WTC11 (cell line): ENCODE measurements around the gene PLCH2. TPM values are rescaled to one million over a fixed set of nuclear protein-coding genes. Genes with fewer than 3 reads are reported as not detected.

ENCODE experiments used
- ATAC-seq: fragments of 200-7000 bp; cut with Tn5 transposase; 2 replicates; pipeline ENCODE4 v1.10.0; 2021; ENCODE audit warnings: mild to moderate bottlenecking, moderate library complexity
- CTCF ChIA-PET: fragments of 300-600 bp; sonication (Branson Sonifier 250); formaldehyde crosslinking; loops from one replicate; lab custom pipeline; 2021; ENCODE audit warnings: antibody characterized with exemption; lab: Charles Lee
- POLR2A ChIA-PET: fragments of 350-600 bp; sonication (Branson Sonifier 250); formaldehyde crosslinking; loops from one replicate; lab custom pipeline; 2021; ENCODE audit warnings: antibody characterized with exemption; lab: Charles Lee
- DNase-seq: peaks from one replicate; pipeline ENCODE4 v3.0.0; 2021; ENCODE audit warnings: low spot score
- H3K27ac Mint-ChIP-seq: 2 replicates; pipeline ENCODE4 v1.8.0; 2021; ENCODE audit warnings: mixed read lengths
- H3K27me3 Mint-ChIP-seq: 2 replicates; pipeline ENCODE4 v1.8.0; 2021; ENCODE audit warnings: low read depth, mild to moderate bottlenecking, moderate library complexity, mixed read lengths
- H3K36me3 Mint-ChIP-seq: 2 replicates; pipeline ENCODE4 v1.8.0; 2021; ENCODE audit warnings: mixed read lengths
- H3K4me1 Mint-ChIP-seq: 2 replicates; pipeline ENCODE4 v1.8.0; 2022; ENCODE audit warnings: mixed read lengths
- H3K4me3 Mint-ChIP-seq: 2 replicates; pipeline ENCODE4 v1.8.0; 2021; ENCODE audit warnings: mild to moderate bottlenecking, moderate library complexity, mixed read lengths
- H3K9me3 Mint-ChIP-seq: 2 replicates; pipeline ENCODE4 v1.8.0; 2021; ENCODE audit warnings: mixed read lengths
- ATF1 ChIP-seq: sonication (generic); formaldehyde crosslinking; IDR thresholded peaks from 2 replicates; pipeline ENCODE4 v1.8.1; 2023; ENCODE audit warnings: mild to moderate bottlenecking, moderate library complexity, missing genetic modification reagents
- ESRRA ChIP-seq: sonication (generic); formaldehyde crosslinking; IDR thresholded peaks from 2 replicates; pipeline ENCODE4 v1.8.1; 2022; ENCODE audit warnings: mild to moderate bottlenecking, missing genetic modification reagents, borderline replicate concordance
- ETV6 ChIP-seq: sonication (generic); formaldehyde crosslinking; IDR thresholded peaks from 2 replicates; pipeline ENCODE4 v1.8.1; 2022; ENCODE audit warnings: mild to moderate bottlenecking, missing genetic modification reagents
- NFE2L1 ChIP-seq: sonication (generic); formaldehyde crosslinking; IDR thresholded peaks from 2 replicates; pipeline ENCODE4 v1.8.1; 2023; ENCODE audit warnings: missing genetic modification reagents
- NFYB ChIP-seq: sonication (generic); formaldehyde crosslinking; conservative IDR thresholded peaks from 2 replicates; pipeline ENCODE4 v1.8.0; 2022; ENCODE audit warnings: low read depth, missing genetic modification reagents
- SMAD3 ChIP-seq: sonication (generic); formaldehyde crosslinking; IDR thresholded peaks from 2 replicates; pipeline ENCODE4 v1.8.0; 2022; ENCODE audit warnings: missing genetic modification reagents, mild to moderate bottlenecking, borderline replicate concordance
- ZNF219 ChIP-seq: sonication (generic); formaldehyde crosslinking; IDR thresholded peaks from 2 replicates; pipeline ENCODE4 v1.8.0; 2023; ENCODE audit warnings: missing genetic modification reagents, mild to moderate bottlenecking, borderline replicate concordance
- ZNF232 ChIP-seq: sonication (generic); formaldehyde crosslinking; IDR thresholded peaks from 2 replicates; pipeline ENCODE4 v1.8.0; 2022; ENCODE audit warnings: mild to moderate bottlenecking, missing genetic modification reagents
- ZNF423 ChIP-seq: fragments of 250-450 bp; sonication (Bioruptor Pico); IDR thresholded peaks from 2 replicates; pipeline ENCODE4 v2.1.2; 2022; ENCODE audit warnings: mild to moderate bottlenecking, moderate library complexity
- total RNA-seq: library from RNA; stranded (reverse); gene quantifications from 3 replicates; pipeline ENCODE4 v1.2.3, GENCODE V29; 2021
- TF ChIP-seq, protein P1 (sequence below): fragments of 250-450 bp; sonication (Bioruptor Pico); IDR thresholded peaks from 2 replicates; pipeline ENCODE4 v1.9.0; 2021; ENCODE audit warnings: mild to moderate bottlenecking, borderline replicate concordance
- TF ChIP-seq, protein P2 (sequence below): sonication (generic); formaldehyde crosslinking; IDR thresholded peaks from 2 replicates; pipeline ENCODE4 v1.8.0; 2022; ENCODE audit warnings: mild to moderate bottlenecking, missing genetic modification reagents
- TF ChIP-seq, protein P3 (sequence below): sonication (generic); formaldehyde crosslinking; IDR thresholded peaks from 2 replicates; pipeline ENCODE4 v1.8.1; 2022; ENCODE audit warnings: missing genetic modification reagents, borderline replicate concordance
- TF ChIP-seq, protein P4 (sequence below): sonication (generic); formaldehyde crosslinking; IDR thresholded peaks from 2 replicates; pipeline ENCODE4 v1.8.0; 2023; ENCODE audit warnings: missing genetic modification reagents, mild to moderate bottlenecking, borderline replicate concordance
- TF ChIP-seq, protein P5 (sequence below): sonication (generic); formaldehyde crosslinking; IDR thresholded peaks from 2 replicates; pipeline ENCODE4 v1.8.1; 2022; ENCODE audit warnings: mild to moderate bottlenecking, missing genetic modification reagents, moderate library complexity, borderline replicate concordance

PLCH2 gene
- total RNA-seq, 1 experiment from 2014 or later = 0.17 TPM

DNA sequence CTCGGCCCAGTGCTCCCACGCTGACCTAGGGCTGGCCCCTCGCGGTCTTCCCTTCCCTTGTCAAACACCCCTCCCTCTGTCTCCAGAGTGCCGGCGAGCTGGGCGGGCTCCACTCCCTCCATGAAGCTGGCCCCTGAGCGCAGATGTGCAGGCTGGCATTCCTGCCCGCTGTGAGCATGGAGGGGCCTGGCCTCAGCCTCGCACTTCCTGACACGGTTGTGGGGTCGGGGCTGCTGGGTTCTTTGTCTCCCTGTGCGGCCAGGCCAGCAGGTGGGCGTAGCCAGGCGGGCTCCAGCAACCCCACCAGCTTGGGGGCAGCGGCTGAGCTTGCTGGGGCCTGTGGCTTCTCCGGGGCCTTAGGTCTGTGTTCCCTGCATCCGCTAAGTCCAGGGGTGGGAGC, 49.5 kb upstream of the PLCH2 start:
- TF ChIP-seq ESRRA (no peak), ZNF232 (CRISPR knock-in tag) (no peak), ATF1 (CRISPR knock-in tag) (no peak), SMAD3 (no peak), ZNF219 (CRISPR knock-in tag) (no peak), NFYB (no peak), ETV6 (no peak), ZNF423 (CRISPR knock-in tag) (no peak), NFE2L1 (no peak)
- TF ChIP-seq, protein P1, sequence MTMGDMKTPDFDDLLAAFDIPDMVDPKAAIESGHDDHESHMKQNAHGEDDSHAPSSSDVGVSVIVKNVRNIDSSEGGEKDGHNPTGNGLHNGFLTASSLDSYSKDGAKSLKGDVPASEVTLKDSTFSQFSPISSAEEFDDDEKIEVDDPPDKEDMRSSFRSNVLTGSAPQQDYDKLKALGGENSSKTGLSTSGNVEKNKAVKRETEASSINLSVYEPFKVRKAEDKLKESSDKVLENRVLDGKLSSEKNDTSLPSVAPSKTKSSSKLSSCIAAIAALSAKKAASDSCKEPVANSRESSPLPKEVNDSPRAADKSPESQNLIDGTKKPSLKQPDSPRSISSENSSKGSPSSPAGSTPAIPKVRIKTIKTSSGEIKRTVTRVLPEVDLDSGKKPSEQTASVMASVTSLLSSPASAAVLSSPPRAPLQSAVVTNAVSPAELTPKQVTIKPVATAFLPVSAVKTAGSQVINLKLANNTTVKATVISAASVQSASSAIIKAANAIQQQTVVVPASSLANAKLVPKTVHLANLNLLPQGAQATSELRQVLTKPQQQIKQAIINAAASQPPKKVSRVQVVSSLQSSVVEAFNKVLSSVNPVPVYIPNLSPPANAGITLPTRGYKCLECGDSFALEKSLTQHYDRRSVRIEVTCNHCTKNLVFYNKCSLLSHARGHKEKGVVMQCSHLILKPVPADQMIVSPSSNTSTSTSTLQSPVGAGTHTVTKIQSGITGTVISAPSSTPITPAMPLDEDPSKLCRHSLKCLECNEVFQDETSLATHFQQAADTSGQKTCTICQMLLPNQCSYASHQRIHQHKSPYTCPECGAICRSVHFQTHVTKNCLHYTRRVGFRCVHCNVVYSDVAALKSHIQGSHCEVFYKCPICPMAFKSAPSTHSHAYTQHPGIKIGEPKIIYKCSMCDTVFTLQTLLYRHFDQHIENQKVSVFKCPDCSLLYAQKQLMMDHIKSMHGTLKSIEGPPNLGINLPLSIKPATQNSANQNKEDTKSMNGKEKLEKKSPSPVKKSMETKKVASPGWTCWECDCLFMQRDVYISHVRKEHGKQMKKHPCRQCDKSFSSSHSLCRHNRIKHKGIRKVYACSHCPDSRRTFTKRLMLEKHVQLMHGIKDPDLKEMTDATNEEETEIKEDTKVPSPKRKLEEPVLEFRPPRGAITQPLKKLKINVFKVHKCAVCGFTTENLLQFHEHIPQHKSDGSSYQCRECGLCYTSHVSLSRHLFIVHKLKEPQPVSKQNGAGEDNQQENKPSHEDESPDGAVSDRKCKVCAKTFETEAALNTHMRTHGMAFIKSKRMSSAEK (CRISPR knock-in tag) = no peak
- TF ChIP-seq, protein P2, sequence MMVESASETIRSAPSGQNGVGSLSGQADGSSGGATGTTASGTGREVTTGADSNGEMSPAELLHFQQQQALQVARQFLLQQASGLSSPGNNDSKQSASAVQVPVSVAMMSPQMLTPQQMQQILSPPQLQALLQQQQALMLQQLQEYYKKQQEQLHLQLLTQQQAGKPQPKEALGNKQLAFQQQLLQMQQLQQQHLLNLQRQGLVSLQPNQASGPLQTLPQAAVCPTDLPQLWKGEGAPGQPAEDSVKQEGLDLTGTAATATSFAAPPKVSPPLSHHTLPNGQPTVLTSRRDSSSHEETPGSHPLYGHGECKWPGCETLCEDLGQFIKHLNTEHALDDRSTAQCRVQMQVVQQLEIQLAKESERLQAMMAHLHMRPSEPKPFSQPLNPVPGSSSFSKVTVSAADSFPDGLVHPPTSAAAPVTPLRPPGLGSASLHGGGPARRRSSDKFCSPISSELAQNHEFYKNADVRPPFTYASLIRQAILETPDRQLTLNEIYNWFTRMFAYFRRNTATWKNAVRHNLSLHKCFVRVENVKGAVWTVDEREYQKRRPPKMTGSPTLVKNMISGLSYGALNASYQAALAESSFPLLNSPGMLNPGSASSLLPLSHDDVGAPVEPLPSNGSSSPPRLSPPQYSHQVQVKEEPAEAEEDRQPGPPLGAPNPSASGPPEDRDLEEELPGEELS (CRISPR knock-in tag) = no peak
- TF ChIP-seq, protein P3, sequence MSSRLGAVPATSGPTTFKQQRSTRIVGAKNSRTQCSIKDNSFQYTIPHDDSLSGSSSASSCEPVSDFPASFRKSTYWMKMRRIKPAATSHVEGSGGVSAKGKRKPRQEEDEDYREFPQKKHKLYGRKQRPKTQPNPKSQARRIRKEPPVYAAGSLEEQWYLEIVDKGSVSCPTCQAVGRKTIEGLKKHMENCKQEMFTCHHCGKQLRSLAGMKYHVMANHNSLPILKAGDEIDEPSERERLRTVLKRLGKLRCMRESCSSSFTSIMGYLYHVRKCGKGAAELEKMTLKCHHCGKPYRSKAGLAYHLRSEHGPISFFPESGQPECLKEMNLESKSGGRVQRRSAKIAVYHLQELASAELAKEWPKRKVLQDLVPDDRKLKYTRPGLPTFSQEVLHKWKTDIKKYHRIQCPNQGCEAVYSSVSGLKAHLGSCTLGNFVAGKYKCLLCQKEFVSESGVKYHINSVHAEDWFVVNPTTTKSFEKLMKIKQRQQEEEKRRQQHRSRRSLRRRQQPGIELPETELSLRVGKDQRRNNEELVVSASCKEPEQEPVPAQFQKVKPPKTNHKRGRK (CRISPR knock-in tag) = no peak
- TF ChIP-seq, protein P4, sequence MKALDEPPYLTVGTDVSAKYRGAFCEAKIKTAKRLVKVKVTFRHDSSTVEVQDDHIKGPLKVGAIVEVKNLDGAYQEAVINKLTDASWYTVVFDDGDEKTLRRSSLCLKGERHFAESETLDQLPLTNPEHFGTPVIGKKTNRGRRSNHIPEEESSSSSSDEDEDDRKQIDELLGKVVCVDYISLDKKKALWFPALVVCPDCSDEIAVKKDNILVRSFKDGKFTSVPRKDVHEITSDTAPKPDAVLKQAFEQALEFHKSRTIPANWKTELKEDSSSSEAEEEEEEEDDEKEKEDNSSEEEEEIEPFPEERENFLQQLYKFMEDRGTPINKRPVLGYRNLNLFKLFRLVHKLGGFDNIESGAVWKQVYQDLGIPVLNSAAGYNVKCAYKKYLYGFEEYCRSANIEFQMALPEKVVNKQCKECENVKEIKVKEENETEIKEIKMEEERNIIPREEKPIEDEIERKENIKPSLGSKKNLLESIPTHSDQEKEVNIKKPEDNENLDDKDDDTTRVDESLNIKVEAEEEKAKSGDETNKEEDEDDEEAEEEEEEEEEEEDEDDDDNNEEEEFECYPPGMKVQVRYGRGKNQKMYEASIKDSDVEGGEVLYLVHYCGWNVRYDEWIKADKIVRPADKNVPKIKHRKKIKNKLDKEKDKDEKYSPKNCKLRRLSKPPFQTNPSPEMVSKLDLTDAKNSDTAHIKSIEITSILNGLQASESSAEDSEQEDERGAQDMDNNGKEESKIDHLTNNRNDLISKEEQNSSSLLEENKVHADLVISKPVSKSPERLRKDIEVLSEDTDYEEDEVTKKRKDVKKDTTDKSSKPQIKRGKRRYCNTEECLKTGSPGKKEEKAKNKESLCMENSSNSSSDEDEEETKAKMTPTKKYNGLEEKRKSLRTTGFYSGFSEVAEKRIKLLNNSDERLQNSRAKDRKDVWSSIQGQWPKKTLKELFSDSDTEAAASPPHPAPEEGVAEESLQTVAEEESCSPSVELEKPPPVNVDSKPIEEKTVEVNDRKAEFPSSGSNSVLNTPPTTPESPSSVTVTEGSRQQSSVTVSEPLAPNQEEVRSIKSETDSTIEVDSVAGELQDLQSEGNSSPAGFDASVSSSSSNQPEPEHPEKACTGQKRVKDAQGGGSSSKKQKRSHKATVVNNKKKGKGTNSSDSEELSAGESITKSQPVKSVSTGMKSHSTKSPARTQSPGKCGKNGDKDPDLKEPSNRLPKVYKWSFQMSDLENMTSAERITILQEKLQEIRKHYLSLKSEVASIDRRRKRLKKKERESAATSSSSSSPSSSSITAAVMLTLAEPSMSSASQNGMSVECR (CRISPR knock-in tag) = no peak
- TF ChIP-seq, protein P5, sequence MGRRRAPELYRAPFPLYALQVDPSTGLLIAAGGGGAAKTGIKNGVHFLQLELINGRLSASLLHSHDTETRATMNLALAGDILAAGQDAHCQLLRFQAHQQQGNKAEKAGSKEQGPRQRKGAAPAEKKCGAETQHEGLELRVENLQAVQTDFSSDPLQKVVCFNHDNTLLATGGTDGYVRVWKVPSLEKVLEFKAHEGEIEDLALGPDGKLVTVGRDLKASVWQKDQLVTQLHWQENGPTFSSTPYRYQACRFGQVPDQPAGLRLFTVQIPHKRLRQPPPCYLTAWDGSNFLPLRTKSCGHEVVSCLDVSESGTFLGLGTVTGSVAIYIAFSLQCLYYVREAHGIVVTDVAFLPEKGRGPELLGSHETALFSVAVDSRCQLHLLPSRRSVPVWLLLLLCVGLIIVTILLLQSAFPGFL (CRISPR knock-in tag) = no peak
- no peak for DNase-seq
- POLR2A ChIA-PET = no interaction called here
- Mint-ChIP-seq H3K4me3 (no peak overlapping the region), H3K27ac (no peak overlapping the region), H3K36me3 (no peaks in the 10 kb centered on the region), H3K4me1 (no peaks in the 10 kb centered on the region), H3K9me3 (peaks cover 26% of the 10 kb centered on the region), H3K27me3 (peaks cover 24% of the 10 kb centered on the region)
- no peak for ATAC-seq
- CTCF ChIA-PET = interaction anchor here (0.5 to 1.0 kb wide), 4 partner anchors 12 to 518 kb away, joined by 3 to 4 read pairs (median 3); no protein-coding TSS in a partner anchor
